Measurements from ENCODE around the gene PRR19. TPM values are rescaled to one million over a fixed set of nuclear protein-coding genes. Genes with fewer than 3 reads are reported as not detected.
"Not testable (repeated sequence)": the region's sequence is repeated elsewhere in the genome, so short reads cannot be mapped to it uniquely, and the experiment has no call there.

PRR19 gene
- total and polyA plus RNA-seq, 7 donors, result 0.17 to 0.73 (median 0.51) TPM; not detected in 2

DNA sequence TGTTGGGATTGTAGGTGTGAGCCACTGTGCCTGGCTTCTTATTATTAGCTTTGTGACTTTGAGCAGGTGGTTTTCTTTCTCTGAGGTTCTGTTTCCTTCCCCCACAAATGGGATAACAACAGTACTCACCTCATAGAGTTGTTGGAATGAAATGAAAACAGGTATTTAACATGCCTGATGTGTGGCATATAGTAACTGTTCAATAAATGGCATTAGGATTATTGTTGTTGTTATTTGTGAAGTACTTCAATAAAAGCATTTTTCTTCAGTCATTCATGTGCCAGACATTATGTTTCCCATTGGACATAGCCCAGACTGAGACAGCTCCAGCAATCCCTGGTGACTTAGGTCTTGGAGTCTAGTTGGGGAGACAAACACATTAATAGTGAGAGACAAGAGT lies 25.0 kb downstream of the PRR19 start:
- Histone ChIP-seq H3K36me3 (ENCODE audit: insufficient read depth in 1 of 2, low read depth in 1 of 2) (no peaks in the 10 kb centered on the region), H3K4me1 (peaks cover 17% of the 10 kb centered on the region), H3K4me3 (peak overlapping the region; percentile 91), H3K27ac (no peak overlapping the region), H3K27me3 (ENCODE audit: insufficient read depth in 3 of 3, low read length in 2 of 3) (peaks cover 0 to 22% (median 14%) of the 10 kb centered on the region in 3 donors), H3K9me3 (no peaks in the 10 kb centered on the region)
- DNase-seq (no peak), ATAC-seq (no peak)
- TF ChIP-seq, protein P1, sequence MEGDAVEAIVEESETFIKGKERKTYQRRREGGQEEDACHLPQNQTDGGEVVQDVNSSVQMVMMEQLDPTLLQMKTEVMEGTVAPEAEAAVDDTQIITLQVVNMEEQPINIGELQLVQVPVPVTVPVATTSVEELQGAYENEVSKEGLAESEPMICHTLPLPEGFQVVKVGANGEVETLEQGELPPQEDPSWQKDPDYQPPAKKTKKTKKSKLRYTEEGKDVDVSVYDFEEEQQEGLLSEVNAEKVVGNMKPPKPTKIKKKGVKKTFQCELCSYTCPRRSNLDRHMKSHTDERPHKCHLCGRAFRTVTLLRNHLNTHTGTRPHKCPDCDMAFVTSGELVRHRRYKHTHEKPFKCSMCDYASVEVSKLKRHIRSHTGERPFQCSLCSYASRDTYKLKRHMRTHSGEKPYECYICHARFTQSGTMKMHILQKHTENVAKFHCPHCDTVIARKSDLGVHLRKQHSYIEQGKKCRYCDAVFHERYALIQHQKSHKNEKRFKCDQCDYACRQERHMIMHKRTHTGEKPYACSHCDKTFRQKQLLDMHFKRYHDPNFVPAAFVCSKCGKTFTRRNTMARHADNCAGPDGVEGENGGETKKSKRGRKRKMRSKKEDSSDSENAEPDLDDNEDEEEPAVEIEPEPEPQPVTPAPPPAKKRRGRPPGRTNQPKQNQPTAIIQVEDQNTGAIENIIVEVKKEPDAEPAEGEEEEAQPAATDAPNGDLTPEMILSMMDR (IDR thresholded peaks at IDR 0.05), result no peak
- intact Hi-C loops (cut with DNase I), result loop anchor here in 1 of 2 donors (5.0 kb wide), 1 partner anchor 195 kb away; the partner anchor contains the start of gene POU2F2

DNA sequence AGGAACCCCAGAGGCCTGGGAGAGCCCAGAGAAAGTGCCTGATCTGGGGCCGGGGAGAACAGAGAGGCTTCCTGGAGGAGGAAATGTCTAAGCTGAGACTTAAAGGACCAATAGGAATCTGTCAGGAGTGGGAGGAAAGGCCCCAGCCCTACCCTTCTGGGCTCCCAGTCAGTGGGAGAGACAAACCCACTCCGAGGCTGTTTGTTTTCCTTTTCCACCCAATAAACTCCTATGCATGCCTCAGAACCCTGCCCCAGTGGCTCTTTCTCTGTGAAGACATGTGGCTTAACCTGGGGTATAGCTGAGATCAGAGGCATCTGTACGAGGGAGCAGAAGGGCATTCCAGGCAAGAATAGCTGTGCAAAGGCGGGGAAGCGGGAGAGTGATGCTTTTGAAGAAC lies 25.4 kb downstream of the PRR19 start:
- intact Hi-C loops (cut with DNase I), result loop anchor here in 1 of 2 donors (5.0 kb wide), 1 partner anchor 195 kb away; the partner anchor contains the start of gene POU2F2
- Histone ChIP-seq H3K27ac (no peak overlapping the region), H3K4me1 (peaks cover 17% of the 10 kb centered on the region), H3K9me3 (no peaks in the 10 kb centered on the region), H3K4me3 (peak overlapping the region; percentile 91), H3K36me3 (ENCODE audit: insufficient read depth in 1 of 2, low read depth in 1 of 2) (no peaks in the 10 kb centered on the region), H3K27me3 (ENCODE audit: insufficient read depth in 3 of 3, low read length in 2 of 3) (peaks cover 0 to 22% (median 14%) of the 10 kb centered on the region in 3 donors)
- TF ChIP-seq, protein P1 (IDR thresholded peaks at IDR 0.05), result no peak
- WGBS, 3 donors, result 76 to 88% (median 84%) methylated on average over 5 of the region's 5 CpGs
- DNase-seq (no peak), ATAC-seq (no peak)

DNA sequence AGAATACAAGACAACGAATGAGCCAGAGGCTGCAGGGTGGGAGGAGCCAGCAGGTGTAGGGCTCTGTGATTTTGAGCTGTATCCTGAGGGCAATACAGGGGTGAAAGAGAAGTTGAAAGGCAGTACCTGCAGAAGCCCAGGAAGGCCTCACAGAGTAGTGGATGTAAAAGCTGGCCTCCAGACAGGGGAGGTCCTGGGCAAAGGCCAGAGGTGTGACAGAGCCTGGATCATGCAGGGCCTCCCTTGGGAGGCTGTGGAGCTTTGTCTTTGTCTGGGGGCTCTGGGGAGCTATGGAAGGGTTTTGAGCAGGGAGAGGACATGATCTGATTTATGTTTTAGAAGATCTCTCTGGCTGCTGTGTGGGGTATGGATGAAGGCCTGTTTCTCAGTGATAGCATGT lies 26.2 kb downstream of the PRR19 start:
- Histone ChIP-seq H3K4me3 (no peak overlapping the region), H3K36me3 (ENCODE audit: insufficient read depth in 1 of 2, low read depth in 1 of 2) (no peaks in the 10 kb centered on the region), H3K9me3 (no peaks in the 10 kb centered on the region), H3K27ac (no peak overlapping the region), H3K27me3 (ENCODE audit: insufficient read depth in 3 of 3, low read length in 2 of 3) (peaks cover 0 to 18% (median 14%) of the 10 kb centered on the region in 3 donors), H3K4me1 (peaks cover 17% of the 10 kb centered on the region)
- intact Hi-C loops (cut with DNase I), result loop anchor here in 1 of 2 donors (5.0 kb wide), 1 partner anchor 196 kb away; the partner anchor contains the start of gene POU2F2
- TF ChIP-seq, protein P1 (IDR thresholded peaks at IDR 0.05), result no peak
- no peak for ATAC-seq
- 57 to 81% (median 67%) methylated on average over 1 of the region's 1 CpG for whole genome bisulfite sequencing, 3 donors
- no peak for DNase-seq

DNA sequence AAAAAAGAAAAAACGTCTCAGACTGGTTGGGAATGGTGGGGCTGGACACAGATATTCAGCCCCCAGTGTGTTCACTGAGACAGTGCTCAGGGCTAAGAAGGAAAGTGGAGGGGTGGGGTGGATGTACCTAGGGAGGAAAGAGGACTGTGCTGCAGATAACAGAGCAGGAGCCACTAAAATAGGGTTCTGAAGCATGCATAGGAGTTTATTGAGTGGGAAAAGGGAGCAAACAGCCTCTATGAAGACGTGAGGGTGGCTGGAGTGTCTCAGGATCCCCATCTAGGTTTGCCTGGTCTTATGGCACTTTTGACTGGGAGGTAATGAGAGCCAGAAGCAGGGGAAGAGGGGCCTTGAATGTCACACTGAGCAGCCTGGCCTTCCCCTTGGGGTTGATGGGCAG lies 26.9 kb downstream of the PRR19 start:
- Histone ChIP-seq H3K36me3 (ENCODE audit: insufficient read depth in 1 of 2, low read depth in 1 of 2) (no peaks in the 10 kb centered on the region), H3K9me3 (no peaks in the 10 kb centered on the region), H3K27ac (no peak overlapping the region), H3K4me3 (no peak overlapping the region), H3K27me3 (ENCODE audit: insufficient read depth in 3 of 3, low read length in 2 of 3) (peaks cover 0 to 11% (median 10%) of the 10 kb centered on the region in 3 donors), H3K4me1 (peaks cover 17% of the 10 kb centered on the region)
- intact Hi-C loops (cut with DNase I), result loop anchor here in 1 of 2 donors (5.0 kb wide), 1 partner anchor 197 kb away; the partner anchor contains the start of gene POU2F2
- DNase-seq (no peak), ATAC-seq (no peak)
- 68 to 75% (median 68%) methylated on average over 2 of the region's 2 CpGs for WGBS, 3 donors
- TF ChIP-seq, protein P1 (IDR thresholded peaks at IDR 0.05), result no peak

DNA sequence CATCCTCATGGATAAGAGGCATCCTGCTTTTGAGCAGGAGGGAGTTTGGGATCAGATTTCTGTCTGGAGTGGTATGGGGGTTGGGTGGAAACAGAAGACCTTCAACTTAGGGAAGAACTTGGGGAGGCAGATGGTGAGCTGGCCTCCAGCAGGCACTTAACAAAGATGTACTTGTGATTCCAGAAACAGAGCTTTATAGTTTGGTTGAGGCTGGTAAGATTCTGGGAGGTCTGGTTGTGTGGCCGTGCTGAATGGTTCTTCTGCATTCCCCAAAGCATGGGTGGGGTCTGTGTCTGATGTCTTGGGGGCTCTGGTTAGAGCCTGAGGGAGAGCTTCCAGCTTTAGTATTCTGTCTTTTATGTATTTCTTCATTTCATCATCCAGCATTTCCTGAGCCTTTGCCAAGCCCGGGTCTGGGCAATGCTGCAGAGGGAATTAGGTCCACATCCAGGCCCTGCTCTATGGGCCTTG lies 28.3 kb downstream of the PRR19 start:
- WGBS, 3 donors, result 29 to 54% (median 37%) methylated on average over 2 of the region's 2 CpGs
- H3K4me1 ChIP-seq, result peaks cover 13% of the 10 kb centered on the region
- H3K27ac ChIP-seq, result no peak overlapping the region

DNA sequence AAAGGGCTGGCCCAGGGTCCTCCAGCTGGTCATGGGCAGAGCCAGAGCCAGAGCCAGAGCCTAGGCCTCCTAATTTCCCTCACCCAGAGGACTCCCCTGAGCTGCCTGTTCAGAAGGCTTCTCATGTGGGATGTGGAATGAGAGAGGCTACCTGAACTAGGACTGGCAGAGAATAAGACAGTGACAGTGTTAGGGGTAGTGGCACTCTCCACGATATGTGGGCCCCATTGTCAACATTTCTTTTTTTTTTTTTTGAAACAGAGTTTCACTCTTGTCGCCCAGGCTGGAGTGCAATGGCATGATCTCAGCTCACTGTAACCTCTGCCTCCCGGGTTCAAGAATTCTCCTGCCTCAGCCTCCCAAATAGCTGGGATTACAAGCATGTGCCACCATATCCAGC lies 29.4 kb downstream of the PRR19 start:
- H3K27me3 ChIP-seq (ENCODE audit: insufficient read depth in 3 of 3, low read length in 2 of 3); H3K4me3 ChIP-seq; DNase-seq; H3K27ac ChIP-seq; intact Hi-C loops (cut with DNase I); ATAC-seq; H3K9me3 ChIP-seq: not testable (repeated sequence)
- Histone ChIP-seq H3K4me1 (peaks cover 13% of the 10 kb centered on the region), H3K36me3 (ENCODE audit: insufficient read depth in 1 of 2, low read depth in 1 of 2) (peaks cover 0 to 14% of the 10 kb centered on the region in 2 donors)
- WGBS, 3 donors, result 78 to 81% (median 80%) methylated on average over 3 of the region's 3 CpGs

More for the DNA sequence above, 28.3 kb downstream of the PRR19 start:
- ATAC-seq (no peak), DNase-seq (no peak)
- no peaks in the 10 kb centered on the region for H3K27me3 ChIP-seq (ENCODE audit: insufficient read depth in 3 of 3, low read length in 2 of 3)
- TF ChIP-seq, protein P1 (IDR thresholded peaks at IDR 0.05), result no peak
- intact Hi-C loops (cut with DNase I), result no loop called here
- no peak overlapping the region for H3K4me3 ChIP-seq
- no peaks in the 10 kb centered on the region for H3K9me3 ChIP-seq
- H3K36me3 ChIP-seq (ENCODE audit: insufficient read depth in 1 of 2, low read depth in 1 of 2), result peaks cover 0 to 5% of the 10 kb centered on the region in 2 donors
